H54 (cell line): ENCODE measurements around the gene TTC31.
A peak's percentile ranks its signal among the peaks of the same experiment; 100 is the strongest.

ENCODE experiments used
- DNase-seq: peaks from one replicate; pipeline ENCODE4 v3.0.0; 2011; ENCODE audit warnings: low spot score, mixed read lengths; ENCODE audit not compliant: insufficient read length
- FAIRE-seq: peaks from 3 replicates; lab custom pipeline; 2011; peaks lifted over from hg19 to GRCh38; lab: Jason Lieb, UNC
- POLR2A ChIP-seq: IDR thresholded peaks from 2 replicates; pipeline ENCODE4 v1.6.1; 2011; ENCODE audit warnings: low read depth, mild to moderate bottlenecking, low read length

Gene TTC31

DNA sequence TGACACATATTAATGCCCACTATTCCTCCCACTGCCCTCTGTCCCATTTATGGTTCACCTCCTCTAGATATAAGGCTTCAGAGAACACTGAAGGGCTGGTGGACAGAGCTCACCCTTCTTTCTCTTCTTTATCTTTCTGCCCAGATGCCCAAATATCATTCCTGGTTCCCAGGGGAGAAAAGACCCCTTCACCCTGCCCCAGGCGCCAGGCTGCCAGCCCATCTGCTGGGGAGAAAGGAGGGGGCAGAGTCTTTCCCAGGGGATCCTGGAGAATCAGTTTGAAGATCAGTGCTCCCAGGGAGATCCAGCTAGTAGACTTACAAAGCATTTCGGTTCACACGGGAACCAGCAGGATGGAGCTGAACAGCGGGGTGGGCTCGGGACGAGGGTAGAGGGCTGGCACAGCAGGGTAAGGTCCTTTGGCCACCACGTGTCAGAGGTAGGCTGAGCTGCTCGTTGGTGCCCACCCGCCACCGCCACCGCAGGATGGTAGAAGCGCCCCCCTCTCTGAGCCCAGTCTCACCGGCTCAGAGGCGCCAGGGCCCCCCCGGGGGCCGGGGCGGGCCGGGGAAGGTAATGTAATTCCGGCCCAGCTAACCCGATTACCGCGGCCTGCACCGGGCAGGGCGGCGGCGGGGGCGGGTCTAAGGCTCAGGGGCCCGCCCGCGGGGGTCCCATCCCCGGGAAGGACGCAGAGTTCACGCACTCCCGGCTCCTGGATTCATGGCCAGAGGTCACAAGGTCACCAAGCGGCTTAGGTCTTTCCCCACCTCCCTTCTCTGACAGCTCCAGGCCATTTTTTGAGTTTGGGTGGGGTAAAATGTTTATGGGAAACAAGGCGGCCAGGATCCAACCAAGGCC, 30.1 kb downstream of the TTC31 start:
- no peak for DNase-seq

DNA sequence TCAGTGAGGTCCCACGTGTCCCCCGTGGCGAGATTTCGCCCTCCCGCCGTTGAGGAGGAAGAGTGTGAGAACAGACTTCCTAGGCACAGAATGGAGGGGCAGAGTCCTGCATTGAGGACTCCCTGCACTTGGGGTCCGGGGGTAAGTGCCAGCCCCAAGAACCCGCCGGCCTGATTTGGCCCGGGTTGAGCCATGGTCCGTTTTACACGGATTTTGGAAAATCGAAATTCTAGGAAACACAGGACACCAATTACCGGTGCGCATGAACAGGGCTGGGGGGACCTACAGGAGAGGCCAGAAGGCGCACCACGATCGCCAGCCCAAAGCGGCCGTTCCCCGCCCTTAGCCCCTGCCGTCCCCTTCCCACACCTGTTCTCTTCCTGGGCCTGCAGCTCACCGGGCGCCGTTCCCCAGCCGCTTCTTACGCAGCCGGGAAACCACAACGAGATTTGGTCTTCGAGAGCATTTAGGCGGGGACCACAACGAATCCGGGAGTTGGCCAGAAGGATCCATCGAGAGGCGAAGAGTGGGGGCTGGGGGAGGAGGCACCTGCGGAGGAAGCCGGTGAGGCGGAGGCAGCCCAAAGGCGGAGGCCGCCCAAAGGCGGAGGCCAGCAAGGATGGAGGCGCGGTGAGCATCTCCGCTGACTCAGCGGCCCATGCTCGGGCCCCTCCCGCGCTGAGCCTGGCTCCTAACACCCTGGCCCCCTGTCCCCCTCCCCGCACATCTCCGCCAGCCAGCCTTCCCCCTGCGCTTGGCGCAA, 30.9 kb downstream of the TTC31 start:
- no peak for TF ChIP-seq POLR2A
- DNase-seq = no peak
- no peak for FAIRE-seq

More for the DNA sequence above, 30.1 kb downstream of the TTC31 start:
- no peak for TF ChIP-seq POLR2A
- FAIRE-seq = no peak

DNA sequence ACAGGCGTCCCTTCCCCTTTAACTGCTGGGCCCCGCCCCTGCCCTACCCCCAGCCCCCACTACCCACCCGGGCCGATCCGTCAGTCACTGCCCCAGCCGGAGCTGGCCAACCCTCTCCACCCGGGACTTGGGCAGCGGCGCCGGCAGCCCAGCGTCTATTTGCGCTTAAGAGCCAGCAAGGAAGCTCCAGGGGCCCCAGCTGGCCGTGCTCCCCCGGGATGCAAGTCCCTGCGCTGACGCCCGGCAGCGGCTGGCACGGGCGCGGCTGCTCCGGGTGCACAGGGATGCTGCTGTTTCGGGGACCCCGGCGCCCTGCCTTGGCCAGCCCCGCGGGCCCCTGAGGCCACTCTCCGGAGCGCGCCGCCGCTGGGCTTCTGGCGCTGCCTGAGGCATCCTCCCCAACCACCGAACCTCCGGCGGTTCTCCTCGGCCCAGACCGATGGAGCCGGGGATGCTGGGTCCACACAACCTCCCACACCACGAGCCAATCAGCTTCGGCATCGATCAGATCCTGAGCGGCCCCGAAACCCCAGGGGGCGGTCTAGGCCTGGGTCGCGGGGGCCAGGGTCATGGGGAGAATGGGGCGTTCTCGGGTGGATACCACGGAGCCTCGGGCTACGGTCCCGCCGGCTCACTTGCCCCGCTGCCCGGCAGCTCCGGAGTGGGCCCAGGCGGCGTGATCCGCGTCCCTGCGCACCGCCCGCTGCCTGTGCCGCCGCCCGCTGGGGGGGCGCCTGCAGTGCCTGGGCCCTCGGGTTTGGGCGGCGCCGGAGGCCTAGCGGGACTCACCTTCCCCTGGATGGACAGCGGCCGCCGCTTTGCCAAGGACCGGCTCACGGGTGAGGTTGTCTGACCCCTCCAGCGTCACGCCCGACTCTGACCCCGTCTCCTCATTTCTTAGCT, 31.7 kb downstream of the TTC31 start, which contains the start of gene TLX2:
Gene TLX2 (plus strand): TSS at position 83 of the 903 bp plus-strand sequence. CDS start 357 bp downstream, at position 440.
- peak; percentile 12; the same call in 1 of the 2 replicates for TF ChIP-seq POLR2A
- no peak for DNase-seq
- FAIRE-seq = no peak

DNA sequence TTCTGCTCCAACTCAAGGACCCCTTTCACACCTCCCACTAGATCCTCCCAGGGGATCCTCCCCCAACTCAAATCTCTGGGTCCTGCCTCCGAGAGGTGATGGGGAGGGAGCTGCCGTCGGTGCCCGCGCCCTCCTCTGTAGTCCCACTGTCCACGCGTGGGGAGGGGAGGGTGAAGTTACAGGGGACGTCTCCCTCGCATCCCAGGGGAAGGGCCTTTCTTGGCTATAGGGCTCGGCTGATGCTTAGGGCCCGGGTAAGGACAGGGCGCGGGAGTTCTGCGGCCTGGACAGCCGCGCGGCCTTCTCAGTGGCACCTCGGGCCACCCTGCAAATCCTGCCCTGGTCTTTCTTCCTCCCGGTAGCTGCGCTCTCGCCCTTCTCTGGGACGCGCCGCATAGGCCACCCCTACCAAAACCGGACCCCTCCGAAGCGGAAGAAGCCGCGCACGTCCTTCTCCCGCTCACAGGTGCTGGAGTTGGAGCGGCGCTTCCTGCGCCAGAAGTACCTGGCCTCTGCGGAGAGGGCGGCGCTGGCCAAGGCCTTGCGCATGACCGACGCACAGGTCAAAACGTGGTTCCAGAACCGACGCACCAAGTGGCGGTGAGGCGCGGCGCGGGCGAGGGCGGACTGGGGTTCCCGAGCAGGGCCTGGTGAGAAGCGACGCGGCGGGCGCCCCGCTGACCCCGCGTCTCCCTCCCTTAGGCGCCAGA, 32.5 kb downstream of the TTC31 start:
- FAIRE-seq (no peak), DNase-seq (no peak)

DNA sequence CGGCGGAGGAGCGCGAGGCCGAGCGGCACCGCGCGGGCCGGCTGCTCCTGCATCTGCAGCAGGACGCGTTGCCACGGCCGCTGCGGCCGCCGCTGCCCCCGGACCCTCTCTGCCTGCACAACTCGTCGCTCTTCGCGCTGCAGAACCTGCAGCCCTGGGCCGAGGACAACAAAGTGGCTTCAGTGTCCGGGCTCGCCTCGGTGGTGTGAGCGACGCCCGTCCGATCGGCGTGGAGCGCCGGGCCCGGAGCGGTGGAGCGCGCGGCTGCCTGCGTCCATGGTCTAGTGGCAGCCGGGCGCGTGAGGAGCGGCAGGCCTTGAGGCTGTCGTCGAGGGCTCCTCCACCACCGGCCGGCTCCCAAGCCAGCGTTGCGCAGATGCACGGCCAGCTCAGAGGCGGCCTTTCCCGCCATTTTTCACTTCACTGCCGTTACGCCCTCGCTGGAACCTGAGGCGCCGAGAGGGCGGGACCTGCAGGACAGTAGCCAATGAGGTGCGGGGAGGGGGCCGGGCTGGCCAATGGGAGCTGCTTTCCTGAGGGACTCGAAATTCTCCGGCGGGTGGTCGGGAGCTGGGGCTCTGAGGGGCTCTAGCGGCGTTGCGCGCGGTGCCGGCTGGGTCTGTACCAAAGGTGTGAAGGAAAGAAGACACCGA, 33.2 kb downstream of the TTC31 start:
- FAIRE-seq (no peak), DNase-seq (no peak)
- no peak for TF ChIP-seq POLR2A

More for the DNA sequence above, 32.5 kb downstream of the TTC31 start:
- no peak for TF ChIP-seq POLR2A

DNA sequence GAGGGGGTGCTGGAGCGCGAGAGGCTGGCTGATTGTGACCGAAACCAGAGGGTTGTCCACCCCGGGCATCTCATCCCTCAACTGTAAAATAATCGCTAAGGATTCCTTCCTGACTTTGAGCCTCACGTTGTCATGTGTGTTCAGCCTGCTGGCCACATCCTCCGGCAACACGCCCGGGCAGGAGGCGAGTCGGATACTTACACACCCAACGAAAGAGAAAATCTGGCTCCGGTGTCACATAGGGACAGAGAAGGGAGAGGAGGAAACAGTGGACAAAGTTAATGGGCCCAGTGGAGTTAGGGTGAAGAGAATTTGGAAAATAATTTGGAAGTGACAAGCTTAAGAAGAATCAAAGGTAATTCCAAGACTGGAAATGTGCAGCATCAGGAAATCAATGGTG, 33.8 kb downstream of the TTC31 start:
- FAIRE-seq (no peak), DNase-seq (no peak)
- no peak for TF ChIP-seq POLR2A

DNA sequence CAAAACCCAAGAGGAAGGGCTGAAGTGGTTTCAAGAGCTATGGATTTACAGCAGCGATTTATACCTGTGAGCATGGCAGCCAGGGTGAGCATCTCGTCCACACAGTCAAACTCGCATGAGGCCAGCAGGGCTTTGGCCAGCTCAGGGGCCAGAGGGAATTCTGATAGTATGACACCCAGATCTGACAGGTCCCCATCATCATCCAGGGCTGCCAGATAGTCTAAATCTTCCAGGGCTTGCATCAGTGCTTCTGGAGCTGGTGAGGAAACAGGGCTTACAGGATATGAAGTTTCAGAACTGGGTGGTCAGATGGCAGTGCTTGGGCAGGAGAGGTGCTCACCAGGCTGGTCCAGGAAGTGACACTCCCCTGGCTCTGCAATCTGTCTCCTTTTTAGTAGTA, 39.6 kb downstream of the TTC31 start:
- no peak for TF ChIP-seq POLR2A
- DNase-seq = no peak
- no peak for FAIRE-seq

DNA sequence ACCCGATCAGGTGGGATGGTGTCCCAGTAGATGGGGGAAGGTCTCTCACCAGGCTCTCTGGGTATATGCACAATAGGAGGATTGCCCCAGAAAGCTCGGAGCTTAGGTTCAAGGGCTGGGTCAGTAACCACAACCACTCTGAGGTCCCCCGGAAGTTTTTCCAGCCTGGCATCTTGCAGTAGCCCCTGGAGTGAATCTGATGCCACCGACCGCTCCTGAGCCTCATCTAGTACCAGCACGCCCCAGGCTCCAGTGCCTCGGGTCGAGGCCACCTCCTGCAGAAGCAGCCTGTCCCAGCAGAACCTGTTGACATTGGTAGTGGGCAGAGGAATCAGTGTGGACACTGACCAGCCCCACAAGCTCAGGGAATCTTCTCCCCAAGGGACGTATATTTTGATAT, 41.1 kb downstream of the TTC31 start:
- FAIRE-seq = no peak
- TF ChIP-seq POLR2A = no peak
- no peak for DNase-seq

DNA sequence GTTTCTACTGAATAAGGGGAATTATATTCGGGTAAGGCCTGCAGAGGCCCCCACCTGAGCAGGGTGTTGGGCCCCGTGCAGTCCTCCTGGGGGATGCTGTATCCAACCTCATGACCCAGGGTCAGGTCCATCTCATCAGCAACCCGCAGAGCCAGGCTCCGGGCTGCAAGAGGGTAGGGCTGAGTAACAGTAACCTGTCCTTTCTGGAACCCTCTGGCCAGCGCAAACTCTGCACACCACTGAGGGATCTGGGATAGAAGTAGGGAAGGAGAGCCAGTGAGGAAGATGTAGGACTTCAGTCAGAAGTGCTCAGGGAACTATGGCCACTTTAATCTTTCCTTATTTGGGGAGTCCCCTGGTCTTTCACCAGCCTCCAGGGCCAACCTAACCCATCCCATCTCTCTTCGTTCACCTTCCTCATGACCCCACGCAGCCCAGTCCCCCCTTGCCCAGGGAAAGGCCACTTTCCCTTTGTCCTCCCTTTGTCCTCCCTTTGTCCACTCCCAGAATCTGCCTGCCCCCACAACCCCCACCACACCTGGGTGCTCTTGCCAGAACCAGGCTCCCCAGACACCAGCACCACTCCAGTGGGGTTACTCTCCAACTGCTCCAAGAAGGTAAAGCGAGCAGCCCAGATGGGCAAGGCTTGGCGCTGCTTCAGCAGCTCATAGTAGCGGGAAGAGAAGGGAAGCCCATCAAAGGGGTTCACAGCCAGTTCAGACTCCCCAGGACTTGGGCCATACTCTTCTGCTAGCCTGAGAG, 42.3 kb downstream of the TTC31 start:
- no peak for TF ChIP-seq POLR2A
- no peak for FAIRE-seq

DNA sequence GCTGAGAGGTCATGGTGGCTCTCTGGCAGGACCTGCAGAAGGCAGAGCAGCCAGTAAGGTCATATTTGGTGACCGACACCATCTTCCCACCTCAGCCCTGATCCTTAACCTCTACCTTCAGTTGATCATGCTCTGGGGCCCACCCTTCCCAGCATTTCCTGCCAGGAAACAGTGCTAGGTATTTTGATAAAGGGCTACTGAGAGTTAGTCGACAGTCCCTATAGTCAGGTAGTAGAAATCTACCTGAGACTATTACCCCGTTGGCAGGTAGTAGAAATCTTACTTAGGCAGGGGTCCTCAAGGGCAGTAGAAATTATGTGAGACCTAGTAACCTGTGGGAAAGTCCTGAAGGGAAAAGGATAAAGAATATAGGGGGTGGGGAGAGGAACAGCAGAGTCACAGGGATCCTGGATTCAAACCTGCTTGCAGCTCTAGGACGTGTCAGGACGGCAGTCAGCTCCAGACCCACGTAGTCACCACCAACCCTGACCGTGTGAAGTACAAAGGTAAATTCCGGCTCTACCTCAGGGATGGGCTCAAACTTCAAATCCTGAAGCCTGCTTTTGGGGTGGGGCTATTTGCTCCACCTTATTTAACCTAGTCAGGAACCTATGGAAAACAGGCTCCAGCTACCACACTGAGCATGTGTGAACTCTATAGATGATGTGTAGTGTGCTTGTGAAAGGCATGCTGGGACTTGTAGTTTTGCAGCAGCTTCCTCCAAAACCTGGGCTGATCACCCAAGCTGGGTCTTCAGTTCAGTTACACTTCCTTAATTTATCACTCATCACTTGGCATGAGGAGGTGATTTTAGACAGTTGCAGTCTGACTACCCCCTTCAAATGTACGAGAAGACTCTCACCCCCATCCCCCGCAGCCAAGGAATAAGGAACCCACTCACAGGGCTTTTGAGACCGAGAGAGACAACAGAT, 43.1 kb downstream of the TTC31 start, which contains the start of gene DQX1:
Gene DQX1 (minus strand): TSS at position 515 of the 932 bp plus-strand sequence. CDS start 502 bp downstream, at position 13.
- FAIRE-seq (no peak), DNase-seq (no peak)
- no peak for TF ChIP-seq POLR2A

More for the DNA sequence above, 42.3 kb downstream of the TTC31 start:
- no peak for DNase-seq
